Measurements from ENCODE around the gene ARL8A.
"Not testable (repeated sequence)": the region's sequence is repeated elsewhere in the genome, so short reads cannot be mapped to it uniquely, and the experiment has no call there.

The ARL8A gene

GRCh38 chr1:202144402-202145067 is at the start of gene ARL8A:
ARL8A (minus strand) TSS chr1:202144737; CDS start chr1:202144572, 165 bp downstream.
- no peaks in the 10 kb centered on the region for H3K36me3 ChIP-seq (ENCODE audit: control insufficient read depth, insufficient read depth, low read length)
- H3K9ac ChIP-seq (ENCODE audit: low read length), result peak within 1 kb of the TSS; percentile 89
- peak within 1 kb of the TSS; percentile 95 for H3K4me3 ChIP-seq (ENCODE audit: low read length)
- H3K27me3 ChIP-seq (ENCODE audit: control insufficient read depth, insufficient read depth, low read length), result peaks cover 8% of the 10 kb centered on the region
- no peaks in the 10 kb centered on the region for H3K9me3 ChIP-seq (ENCODE audit: control insufficient read depth, low read length)
- peaks cover 12% of the 10 kb centered on the region for H3K4me1 ChIP-seq (ENCODE audit: control insufficient read depth, insufficient read depth, low read length)

- Histone ChIP-seq H3K36me3 (ENCODE audit: control insufficient read depth, insufficient read depth, low read length) (no peaks in the 10 kb centered on the region), H3K4me1 (ENCODE audit: control insufficient read depth, insufficient read depth, low read length) (peaks cover 18% of the 10 kb centered on the region), H3K9ac (ENCODE audit: low read length) (no peak overlapping the region), H3K4me3 (ENCODE audit: low read length) (no peak overlapping the region), H3K27me3 (ENCODE audit: control insufficient read depth, insufficient read depth, low read length) (peaks cover 24% of the 10 kb centered on the region), H3K9me3 (ENCODE audit: control insufficient read depth, low read length) (no peaks in the 10 kb centered on the region)
Measured at GRCh38 chr1:202194328-202194648, 49.8 kb upstream of the ARL8A start.

- peaks cover 24% of the 10 kb centered on the region for H3K27me3 ChIP-seq (ENCODE audit: control insufficient read depth, insufficient read depth, low read length)
- H3K36me3 ChIP-seq (ENCODE audit: control insufficient read depth, insufficient read depth, low read length), result no peaks in the 10 kb centered on the region
- no peak within 1 kb of the TSS for H3K9ac ChIP-seq (ENCODE audit: low read length)
- no peaks in the 10 kb centered on the region for H3K9me3 ChIP-seq (ENCODE audit: control insufficient read depth, low read length)
- peaks cover 12% of the 10 kb centered on the region for H3K4me1 ChIP-seq (ENCODE audit: control insufficient read depth, insufficient read depth, low read length)
- H3K4me3 ChIP-seq (ENCODE audit: low read length), result no peak within 1 kb of the TSS
Measured at GRCh38 chr1:202193614-202194327, 49.2 kb upstream of the ARL8A start, which contains the start of gene LGR6. LGR6 (plus strand) TSS chr1:202193799; CDS start chr1:202193990, 191 bp downstream.

- H3K9ac ChIP-seq (ENCODE audit: low read length), result no peak overlapping the region
- H3K36me3 ChIP-seq (ENCODE audit: control insufficient read depth, insufficient read depth, low read length), result no peaks in the 10 kb centered on the region
- H3K27me3 ChIP-seq (ENCODE audit: control insufficient read depth, insufficient read depth, low read length), result peaks cover 24% of the 10 kb centered on the region
- H3K4me1 ChIP-seq (ENCODE audit: control insufficient read depth, insufficient read depth, low read length), result peaks cover 8% of the 10 kb centered on the region
- no peaks in the 10 kb centered on the region for H3K9me3 ChIP-seq (ENCODE audit: control insufficient read depth, low read length)
- no peak overlapping the region for H3K4me3 ChIP-seq (ENCODE audit: low read length)
Measured at GRCh38 chr1:202192770-202193613, 48.5 kb upstream of the ARL8A start.

GRCh38 chr1:202191391-202191790 is 46.9 kb upstream of the ARL8A start:
- not testable (repeated sequence) for H3K4me3 ChIP-seq (ENCODE audit: low read length); H3K9ac ChIP-seq (ENCODE audit: low read length); H3K9me3 ChIP-seq (ENCODE audit: control insufficient read depth, low read length); H3K4me1 ChIP-seq (ENCODE audit: control insufficient read depth, insufficient read depth, low read length); H3K36me3 ChIP-seq (ENCODE audit: control insufficient read depth, insufficient read depth, low read length)
- peaks cover 23% of the 10 kb centered on the region for H3K27me3 ChIP-seq (ENCODE audit: control insufficient read depth, insufficient read depth, low read length)

- H3K9ac ChIP-seq (ENCODE audit: low read length), result no peak overlapping the region
- H3K36me3 ChIP-seq (ENCODE audit: control insufficient read depth, insufficient read depth, low read length), result no peaks in the 10 kb centered on the region
- H3K9me3 ChIP-seq (ENCODE audit: control insufficient read depth, low read length), result no peaks in the 10 kb centered on the region
- peaks cover 8% of the 10 kb centered on the region for H3K4me1 ChIP-seq (ENCODE audit: control insufficient read depth, insufficient read depth, low read length)
- peaks cover 30% of the 10 kb centered on the region for H3K27me3 ChIP-seq (ENCODE audit: control insufficient read depth, insufficient read depth, low read length)
- H3K4me3 ChIP-seq (ENCODE audit: low read length), result no peak overlapping the region
Measured at GRCh38 chr1:202189918-202190715, 45.6 kb upstream of the ARL8A start.

GRCh38 chr1:202189001-202189790 is 44.7 kb upstream of the ARL8A start:
- no peak overlapping the region for H3K9ac ChIP-seq (ENCODE audit: low read length)
- no peak overlapping the region for H3K4me3 ChIP-seq (ENCODE audit: low read length)
- peaks cover 35% of the 10 kb centered on the region for H3K27me3 ChIP-seq (ENCODE audit: control insufficient read depth, insufficient read depth, low read length)
- H3K4me1 ChIP-seq (ENCODE audit: control insufficient read depth, insufficient read depth, low read length), result peaks cover 15% of the 10 kb centered on the region
- H3K9me3 ChIP-seq (ENCODE audit: control insufficient read depth, low read length), result no peaks in the 10 kb centered on the region
- H3K36me3 ChIP-seq (ENCODE audit: control insufficient read depth, insufficient read depth, low read length), result no peaks in the 10 kb centered on the region

- Histone ChIP-seq H3K9me3 (ENCODE audit: control insufficient read depth, low read length) (no peaks in the 10 kb centered on the region), H3K36me3 (ENCODE audit: control insufficient read depth, insufficient read depth, low read length) (no peaks in the 10 kb centered on the region), H3K27me3 (ENCODE audit: control insufficient read depth, insufficient read depth, low read length) (peaks cover 22% of the 10 kb centered on the region), H3K4me3 (ENCODE audit: low read length) (no peak overlapping the region), H3K9ac (ENCODE audit: low read length) (no peak overlapping the region), H3K4me1 (ENCODE audit: control insufficient read depth, insufficient read depth, low read length) (peaks cover 8% of the 10 kb centered on the region)
Measured at GRCh38 chr1:202187697-202188407, 43.3 kb upstream of the ARL8A start.

GRCh38 chr1:202187041-202187671 is 42.6 kb upstream of the ARL8A start:
- Histone ChIP-seq H3K4me1 (ENCODE audit: control insufficient read depth, insufficient read depth, low read length) (peaks cover 7% of the 10 kb centered on the region), H3K9me3 (ENCODE audit: control insufficient read depth, low read length) (no peaks in the 10 kb centered on the region), H3K36me3 (ENCODE audit: control insufficient read depth, insufficient read depth, low read length) (no peaks in the 10 kb centered on the region), H3K4me3 (ENCODE audit: low read length) (no peak overlapping the region), H3K9ac (ENCODE audit: low read length) (no peak overlapping the region), H3K27me3 (ENCODE audit: control insufficient read depth, insufficient read depth, low read length) (peaks cover 18% of the 10 kb centered on the region)

- Histone ChIP-seq H3K36me3 (ENCODE audit: control insufficient read depth, insufficient read depth, low read length) (no peaks in the 10 kb centered on the region), H3K9me3 (ENCODE audit: control insufficient read depth, low read length) (no peaks in the 10 kb centered on the region), H3K4me3 (ENCODE audit: low read length) (no peak overlapping the region), H3K27me3 (ENCODE audit: control insufficient read depth, insufficient read depth, low read length) (peaks cover 25% of the 10 kb centered on the region), H3K9ac (ENCODE audit: low read length) (no peak overlapping the region), H3K4me1 (ENCODE audit: control insufficient read depth, insufficient read depth, low read length) (peaks cover 7% of the 10 kb centered on the region)
Measured at GRCh38 chr1:202186327-202186726, 41.8 kb upstream of the ARL8A start.
